Activated CD8-positive, alpha-beta T cell treated with anti-CD3 and anti-CD28 coated beads for 36 hours (primary cell): ENCODE measurements around the gene HDHD3. TPM values are rescaled to one million over a fixed set of nuclear protein-coding genes. Genes with fewer than 3 reads are reported as not detected.

ENCODE experiments used
- ATAC-seq: fragments of 200-7000 bp; cut with Tn5 transposase; one replicate; pipeline ENCODE4 v1.10.0; 2021; ENCODE audit warnings: mild to moderate bottlenecking, moderate library complexity
- CTCF ChIA-PET: fragments of 350-600 bp; sonication (Branson Sonifier 250); formaldehyde crosslinking; loops from one replicate; lab custom pipeline; 2021; ENCODE audit warnings: antibody characterized with exemption; lab: Charles Lee
- POLR2A ChIA-PET: fragments of 350-600 bp; sonication (Branson Sonifier 250); formaldehyde crosslinking; loops from one replicate; lab custom pipeline; 2021; ENCODE audit warnings: antibody characterized with exemption; lab: Charles Lee
- DNase-seq: peaks from one replicate; pipeline ENCODE4 v3.0.0-alpha.2; 2020
- H3K27ac Mint-ChIP-seq: one replicate; pipeline ENCODE4 v1.8.0; 2021; ENCODE audit warnings: mild to moderate bottlenecking, mixed read lengths
- H3K27me3 Mint-ChIP-seq: one replicate; pipeline ENCODE4 v1.8.0; 2021; ENCODE audit warnings: mixed read lengths
- H3K36me3 Mint-ChIP-seq: one replicate; pipeline ENCODE4 v1.8.0; 2021; ENCODE audit warnings: low read depth, mixed read lengths
- H3K4me1 Mint-ChIP-seq: one replicate; pipeline ENCODE4 v1.8.0; 2021; ENCODE audit warnings: low read depth, mixed read lengths
- H3K4me3 Mint-ChIP-seq: one replicate; pipeline ENCODE4 v1.8.0; 2021; ENCODE audit warnings: mild to moderate bottlenecking, moderate library complexity, mixed read lengths
- H3K9me3 Mint-ChIP-seq: one replicate; pipeline ENCODE4 v1.8.0; 2021; ENCODE audit warnings: mixed read lengths
- intact Hi-C: fragments of 100-400 bp; cut with micrococcal nuclease; formaldehyde crosslinking; loops from one replicate; pipeline ENCODE4 v1.10.0; 2022
- total RNA-seq, 2 experiments: library from RNA; stranded (reverse); gene quantifications; one replicate each; pipeline ENCODE4 v1.2.3, GENCODE V29; 2021
- TF ChIP-seq, protein P1 (sequence below): fragments of 200-600 bp; IDR thresholded peaks from one replicate; pipeline ENCODE4 v1.8.0; 2022; ENCODE audit warnings: antibody characterized with exemption, mild to moderate bottlenecking

Gene HDHD3
- total RNA-seq, 2 experiments from 2014 or later: 11.6 to 13.3 TPM

- H3K9me3 Mint-ChIP-seq: no peaks in the 10 kb centered on the region
- ATAC-seq (no peak), DNase-seq (no peak)
- H3K27ac Mint-ChIP-seq: no peak overlapping the region
- peaks cover 12% of the 10 kb centered on the region for H3K4me1 Mint-ChIP-seq
- no peaks in the 10 kb centered on the region for H3K27me3 Mint-ChIP-seq
- H3K36me3 Mint-ChIP-seq: no peaks in the 10 kb centered on the region
- H3K4me3 Mint-ChIP-seq: peak overlapping the region; percentile 91
- ChIA-PET POLR2A (interaction anchor here (1.1 to 4.6 kb wide), 3 partner anchors 10 to 124 kb away, joined by 3 to 45 read pairs (median 4); partner anchors contain the start of genes C9orf43, CDC26, POLE3 and PRPF4), CTCF (interaction anchor here (0.9 to 8.8 kb wide), 11 partner anchors 8 to 257 kb away, joined by 3 to 91 read pairs (median 7); partner anchors contain the start of genes C9orf43, CDC26, POLE3 and PRPF4)
- intact Hi-C loops: no loop called here
- TF ChIP-seq, protein P1, sequence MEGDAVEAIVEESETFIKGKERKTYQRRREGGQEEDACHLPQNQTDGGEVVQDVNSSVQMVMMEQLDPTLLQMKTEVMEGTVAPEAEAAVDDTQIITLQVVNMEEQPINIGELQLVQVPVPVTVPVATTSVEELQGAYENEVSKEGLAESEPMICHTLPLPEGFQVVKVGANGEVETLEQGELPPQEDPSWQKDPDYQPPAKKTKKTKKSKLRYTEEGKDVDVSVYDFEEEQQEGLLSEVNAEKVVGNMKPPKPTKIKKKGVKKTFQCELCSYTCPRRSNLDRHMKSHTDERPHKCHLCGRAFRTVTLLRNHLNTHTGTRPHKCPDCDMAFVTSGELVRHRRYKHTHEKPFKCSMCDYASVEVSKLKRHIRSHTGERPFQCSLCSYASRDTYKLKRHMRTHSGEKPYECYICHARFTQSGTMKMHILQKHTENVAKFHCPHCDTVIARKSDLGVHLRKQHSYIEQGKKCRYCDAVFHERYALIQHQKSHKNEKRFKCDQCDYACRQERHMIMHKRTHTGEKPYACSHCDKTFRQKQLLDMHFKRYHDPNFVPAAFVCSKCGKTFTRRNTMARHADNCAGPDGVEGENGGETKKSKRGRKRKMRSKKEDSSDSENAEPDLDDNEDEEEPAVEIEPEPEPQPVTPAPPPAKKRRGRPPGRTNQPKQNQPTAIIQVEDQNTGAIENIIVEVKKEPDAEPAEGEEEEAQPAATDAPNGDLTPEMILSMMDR: no peak
Measured at GRCh38 chr9:113399646-113400200, 22.9 kb upstream of the HDHD3 start.

DNA sequence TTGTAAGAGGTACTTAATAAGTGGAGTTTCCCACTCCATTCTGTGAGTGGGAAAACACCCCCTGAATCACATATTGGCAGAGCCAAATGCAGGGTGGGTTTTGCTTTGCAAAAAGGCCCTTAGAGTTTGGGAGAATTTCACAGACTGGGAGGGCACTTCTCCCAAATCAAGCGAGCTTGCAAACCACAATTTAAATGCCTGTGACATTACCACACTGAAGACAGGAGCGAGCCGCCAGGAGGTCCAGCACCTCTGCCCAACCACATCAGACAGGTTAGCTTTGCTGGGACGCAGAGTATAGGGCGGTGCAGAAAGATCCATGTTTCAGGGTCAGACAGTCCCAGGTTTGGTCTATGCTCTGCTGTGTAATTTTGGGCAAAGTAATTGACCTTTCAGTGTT lies 22.0 kb upstream of the HDHD3 start:
- intact Hi-C loops: no loop called here
- ATAC-seq (no peak), DNase-seq (no peak)
- no peaks in the 10 kb centered on the region for H3K9me3 Mint-ChIP-seq
- H3K27me3 Mint-ChIP-seq: no peaks in the 10 kb centered on the region
- H3K27ac Mint-ChIP-seq: no peak overlapping the region
- H3K4me1 Mint-ChIP-seq: peaks cover 12% of the 10 kb centered on the region
- ChIA-PET CTCF (interaction anchor here (0.6 to 8.8 kb wide), 7 partner anchors 11 to 258 kb away, joined by 3 to 91 read pairs (median 7); partner anchors contain the start of genes C9orf43, CDC26, POLE3 and PRPF4), POLR2A (interaction anchor here (1.1 to 4.6 kb wide), 3 partner anchors 11 to 89 kb away, joined by 3 to 45 read pairs (median 4); partner anchors contain the start of genes C9orf43 and POLE3)
- no peak overlapping the region for H3K4me3 Mint-ChIP-seq
- H3K36me3 Mint-ChIP-seq: no peaks in the 10 kb centered on the region
- TF ChIP-seq, protein P1: no peak

DNA sequence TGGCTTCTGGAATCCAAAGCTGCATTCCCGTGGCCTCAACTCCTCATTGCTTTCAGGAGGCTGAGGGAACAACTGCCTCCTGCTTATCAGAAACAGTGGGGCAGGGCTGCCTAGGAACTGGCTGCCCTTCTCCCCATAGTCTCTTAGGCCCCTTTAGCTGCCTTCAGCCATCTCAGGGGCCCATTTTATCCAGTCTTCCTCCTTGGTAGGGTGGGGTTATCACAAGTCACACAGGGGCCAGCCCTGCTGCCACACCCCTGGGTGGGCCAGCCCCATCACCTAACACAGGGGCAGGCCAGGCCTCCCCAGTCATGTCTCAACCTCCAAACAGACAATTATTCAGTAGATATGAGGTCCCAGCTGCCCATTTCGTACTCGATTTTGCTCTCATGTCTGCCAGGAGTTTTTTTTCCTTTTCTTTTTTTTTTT lies 20.4 kb upstream of the HDHD3 start:
- Mint-ChIP-seq H3K4me1 (peaks cover 12% of the 10 kb centered on the region), H3K4me3 (no peak overlapping the region), H3K9me3 (no peaks in the 10 kb centered on the region), H3K36me3 (peaks cover 4% of the 10 kb centered on the region), H3K27me3 (no peaks in the 10 kb centered on the region), H3K27ac (no peak overlapping the region)
- TF ChIP-seq, protein P1: no peak
- ChIA-PET POLR2A (interaction anchor here (1.1 kb wide), 1 partner anchor 13 kb away, joined by 3 read pairs; no protein-coding TSS in a partner anchor), CTCF (no interaction called here)
- ATAC-seq (no peak), DNase-seq (no peak)
- intact Hi-C loops: no loop called here

GRCh38 chr9:113395000-113395861 lies 18.4 kb upstream of the HDHD3 start:
- Mint-ChIP-seq H3K27me3 (no peaks in the 10 kb centered on the region), H3K27ac (no peak overlapping the region), H3K4me1 (peaks cover 5% of the 10 kb centered on the region), H3K4me3 (no peak overlapping the region), H3K9me3 (no peaks in the 10 kb centered on the region), H3K36me3 (peaks cover 4% of the 10 kb centered on the region)
- DNase-seq (no peak), ATAC-seq (no peak)
- intact Hi-C loops: no loop called here
- POLR2A ChIA-PET: no interaction called here
- CTCF ChIA-PET: no interaction called here
- TF ChIP-seq, protein P1: no peak
